ENCODE results near the gene PRDM10. TPM values are rescaled to one million over a fixed set of nuclear protein-coding genes. Genes with fewer than 3 reads are reported as not detected.

Gene PRDM10
- total RNA-seq, 1 experiment from 2014 or later: 9.2 TPM

DNA sequence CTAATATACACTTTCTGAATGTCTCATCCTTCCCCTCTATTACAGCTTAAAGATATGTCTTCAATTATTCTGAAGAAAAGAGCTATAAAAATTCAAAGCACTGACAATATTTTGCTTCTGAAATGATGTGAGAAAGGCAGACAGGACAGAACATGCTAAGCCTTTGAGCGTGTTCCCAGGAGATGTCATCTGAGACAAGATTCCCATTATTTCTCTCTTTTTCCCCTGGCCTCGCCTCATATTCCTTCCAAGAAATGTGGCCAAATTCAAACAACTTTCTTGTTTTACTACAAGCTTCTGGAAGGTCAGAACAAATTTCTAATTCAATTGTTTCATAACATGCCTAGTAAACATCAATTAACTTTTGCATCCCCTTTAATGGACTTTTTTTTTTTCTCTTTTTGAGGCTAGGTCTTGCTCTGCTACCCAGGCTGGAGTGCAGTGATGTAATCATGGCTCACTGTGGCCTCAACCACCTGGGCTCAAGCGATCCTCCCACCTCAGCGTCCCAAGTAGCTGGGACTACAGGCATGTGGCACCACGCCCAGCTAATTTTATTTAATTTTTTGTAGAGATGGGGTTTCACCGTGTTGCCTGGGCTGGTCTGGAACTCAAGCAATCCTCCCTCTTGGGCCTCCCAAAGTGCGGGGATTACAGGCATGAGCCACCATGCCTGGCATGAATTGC lies 70.1 kb downstream of the PRDM10 start:
- no peaks in the 10 kb centered on the region for H3K79me2 ChIP-seq (ENCODE audit: insufficient read depth, low read length)
- no peaks in the 10 kb centered on the region for H3K9me3 ChIP-seq (ENCODE audit: control insufficient read depth in 1 of 2, insufficient read depth in 1 of 2, low read depth in 1 of 2, low read length in 2 of 2)
- H3K4me2 ChIP-seq (ENCODE audit: low read length): no peak overlapping the region
- TF ChIP-seq ZNF274 (IDR thresholded peaks at IDR 0.05; ENCODE audit: low read depth, low read length) (no peak), CEBPB (IDR thresholded peaks at IDR 0.05; ENCODE audit: low read depth) (no peak), SIN3A (IDR thresholded peaks at IDR 0.05; ENCODE audit: low read depth) (no peak), EZH2 (IDR thresholded peaks at IDR 0.05) (no peak), SRF (IDR thresholded peaks at IDR 0.05; ENCODE audit: low read depth) (no peak), RAD21 (IDR thresholded peaks at IDR 0.05; ENCODE audit: low read depth) (no peak), EZH2phosphoT487 (IDR thresholded peaks at IDR 0.05; ENCODE audit: borderline replicate concordance) (no peak), EGR1 (IDR thresholded peaks at IDR 0.05; ENCODE audit: low read depth) (no peak), TCF7L2 (IDR thresholded peaks at IDR 0.05; ENCODE audit: borderline replicate concordance, extremely low read depth, insufficient read depth, insufficient read length) (no peak), YY1 (IDR thresholded peaks at IDR 0.05; ENCODE audit: extremely low read depth, insufficient replicate concordance, low read depth, low read length) (no peak), POLR2AphosphoS5 (IDR thresholded peaks at IDR 0.05; ENCODE audit: low read depth, low read length) (no peak), FOSL1 (IDR thresholded peaks at IDR 0.05; ENCODE audit: low read depth) (no peak)
- TF ChIP-seq, protein P1, sequence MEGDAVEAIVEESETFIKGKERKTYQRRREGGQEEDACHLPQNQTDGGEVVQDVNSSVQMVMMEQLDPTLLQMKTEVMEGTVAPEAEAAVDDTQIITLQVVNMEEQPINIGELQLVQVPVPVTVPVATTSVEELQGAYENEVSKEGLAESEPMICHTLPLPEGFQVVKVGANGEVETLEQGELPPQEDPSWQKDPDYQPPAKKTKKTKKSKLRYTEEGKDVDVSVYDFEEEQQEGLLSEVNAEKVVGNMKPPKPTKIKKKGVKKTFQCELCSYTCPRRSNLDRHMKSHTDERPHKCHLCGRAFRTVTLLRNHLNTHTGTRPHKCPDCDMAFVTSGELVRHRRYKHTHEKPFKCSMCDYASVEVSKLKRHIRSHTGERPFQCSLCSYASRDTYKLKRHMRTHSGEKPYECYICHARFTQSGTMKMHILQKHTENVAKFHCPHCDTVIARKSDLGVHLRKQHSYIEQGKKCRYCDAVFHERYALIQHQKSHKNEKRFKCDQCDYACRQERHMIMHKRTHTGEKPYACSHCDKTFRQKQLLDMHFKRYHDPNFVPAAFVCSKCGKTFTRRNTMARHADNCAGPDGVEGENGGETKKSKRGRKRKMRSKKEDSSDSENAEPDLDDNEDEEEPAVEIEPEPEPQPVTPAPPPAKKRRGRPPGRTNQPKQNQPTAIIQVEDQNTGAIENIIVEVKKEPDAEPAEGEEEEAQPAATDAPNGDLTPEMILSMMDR (IDR thresholded peaks at IDR 0.05 in 2 of 3, conservative IDR thresholded peaks at IDR 0.05 in 1 of 3; ENCODE audit: borderline replicate concordance in 1 of 3, insufficient read depth in 1 of 3, low read depth in 2 of 3, low read length in 2 of 3): no peak
- TF ChIP-seq, protein P2, sequence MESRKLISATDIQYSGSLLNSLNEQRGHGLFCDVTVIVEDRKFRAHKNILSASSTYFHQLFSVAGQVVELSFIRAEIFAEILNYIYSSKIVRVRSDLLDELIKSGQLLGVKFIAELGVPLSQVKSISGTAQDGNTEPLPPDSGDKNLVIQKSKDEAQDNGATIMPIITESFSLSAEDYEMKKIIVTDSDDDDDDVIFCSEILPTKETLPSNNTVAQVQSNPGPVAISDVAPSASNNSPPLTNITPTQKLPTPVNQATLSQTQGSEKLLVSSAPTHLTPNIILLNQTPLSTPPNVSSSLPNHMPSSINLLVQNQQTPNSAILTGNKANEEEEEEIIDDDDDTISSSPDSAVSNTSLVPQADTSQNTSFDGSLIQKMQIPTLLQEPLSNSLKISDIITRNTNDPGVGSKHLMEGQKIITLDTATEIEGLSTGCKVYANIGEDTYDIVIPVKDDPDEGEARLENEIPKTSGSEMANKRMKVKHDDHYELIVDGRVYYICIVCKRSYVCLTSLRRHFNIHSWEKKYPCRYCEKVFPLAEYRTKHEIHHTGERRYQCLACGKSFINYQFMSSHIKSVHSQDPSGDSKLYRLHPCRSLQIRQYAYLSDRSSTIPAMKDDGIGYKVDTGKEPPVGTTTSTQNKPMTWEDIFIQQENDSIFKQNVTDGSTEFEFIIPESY (IDR thresholded peaks at IDR 0.05; ENCODE audit: extremely low read depth, insufficient replicate concordance, low read length): no peak
- POLR2A ChIA-PET: no interaction called here
- H4K20me1 ChIP-seq (ENCODE audit: insufficient read depth): no peaks in the 10 kb centered on the region
- RAD21 ChIA-PET (ENCODE audit: low non-redundant PET in 1 of 2, low total read pairs in 2 of 2, uncharacterized antibody in 2 of 2, unreplicated experiment in 2 of 2): no interaction called here
- intact Hi-C loops (cut with micrococcal nuclease): no loop called here
- no peaks in the 10 kb centered on the region for H3K27me3 ChIP-seq (ENCODE audit: insufficient read depth, low read length)
- H3K4me1 ChIP-seq (ENCODE audit: control insufficient read depth in 1 of 2, insufficient read depth in 2 of 2, low read length in 2 of 2): peaks cover 0 to 10% of the 10 kb centered on the region in 2 experiments; a peak in 1 of 4 replicates
- H3K27ac ChIP-seq (ENCODE audit: low read depth, low read length): no peak overlapping the region
- no peaks in the 10 kb centered on the region for H3K36me3 ChIP-seq (ENCODE audit: control insufficient read depth in 1 of 2, insufficient read depth in 2 of 2, low read length in 2 of 2)
- ATAC-seq (no peak), DNase-seq (ENCODE audit: low read depth, low spot score) (no peak)
- H2AFZ ChIP-seq (ENCODE audit: low read depth, low read length, poor library complexity, severe bottlenecking): no peak overlapping the region
- no peak overlapping the region for H3K9ac ChIP-seq (ENCODE audit: low read length)
- CTCF ChIA-PET: interaction anchor here (1.2 to 1.7 kb wide), 2 partner anchors 9 to 214 kb away, joined by 3 read pairs; no protein-coding TSS in a partner anchor
- no peak overlapping the region for H3K4me3 ChIP-seq (replicated peaks in 1 of 2; ENCODE audit: low read depth in 1 of 2, low read length in 2 of 2)
- BruUV-seq (replicated peaks): no TSS peak
- no peaks in the 10 kb centered on the region for H3K9me2 ChIP-seq (ENCODE audit: insufficient read depth)
